ENCODE results near the gene POLR2H. TPM values are rescaled to one million over a fixed set of nuclear protein-coding genes. Genes with fewer than 3 reads are reported as not detected.

POLR2H gene
- total and polyA plus RNA-seq, 8 donors: 54.7 to 98.6 (median 85.3) TPM

DNA sequence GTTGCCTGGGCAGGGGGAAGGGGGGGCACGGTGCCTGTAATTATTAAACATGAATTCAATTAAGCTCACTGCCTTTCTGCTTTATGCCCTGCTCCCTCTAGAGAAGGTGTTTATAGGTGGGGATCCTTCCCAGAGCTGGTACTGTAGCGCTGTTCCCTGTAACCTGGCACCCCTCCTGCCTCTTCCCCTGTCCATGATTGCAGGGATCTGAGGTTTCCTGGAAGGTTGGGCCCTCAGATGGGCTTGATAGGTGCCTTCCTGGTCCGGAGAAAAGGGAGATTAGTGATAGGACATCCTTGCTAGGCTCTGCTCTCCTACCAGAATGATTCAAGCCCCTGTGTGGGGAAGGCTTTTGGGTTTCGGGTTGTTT lies 26.2 kb upstream of the POLR2H start:
- H3K4me3 ChIP-seq: peak overlapping the region in 1 of 2 donors; percentile 84
- intact Hi-C loops (cut with DNase I): no loop called here
- H3K4me1 ChIP-seq: peaks cover 19 to 67% of the 10 kb centered on the region in 2 donors
- peak; percentile 1 for ATAC-seq
- H3K27ac ChIP-seq: peak overlapping the region; percentile 89 to 90
- H3K9me3 ChIP-seq: no peaks in the 10 kb centered on the region
- TF ChIP-seq, protein P1, sequence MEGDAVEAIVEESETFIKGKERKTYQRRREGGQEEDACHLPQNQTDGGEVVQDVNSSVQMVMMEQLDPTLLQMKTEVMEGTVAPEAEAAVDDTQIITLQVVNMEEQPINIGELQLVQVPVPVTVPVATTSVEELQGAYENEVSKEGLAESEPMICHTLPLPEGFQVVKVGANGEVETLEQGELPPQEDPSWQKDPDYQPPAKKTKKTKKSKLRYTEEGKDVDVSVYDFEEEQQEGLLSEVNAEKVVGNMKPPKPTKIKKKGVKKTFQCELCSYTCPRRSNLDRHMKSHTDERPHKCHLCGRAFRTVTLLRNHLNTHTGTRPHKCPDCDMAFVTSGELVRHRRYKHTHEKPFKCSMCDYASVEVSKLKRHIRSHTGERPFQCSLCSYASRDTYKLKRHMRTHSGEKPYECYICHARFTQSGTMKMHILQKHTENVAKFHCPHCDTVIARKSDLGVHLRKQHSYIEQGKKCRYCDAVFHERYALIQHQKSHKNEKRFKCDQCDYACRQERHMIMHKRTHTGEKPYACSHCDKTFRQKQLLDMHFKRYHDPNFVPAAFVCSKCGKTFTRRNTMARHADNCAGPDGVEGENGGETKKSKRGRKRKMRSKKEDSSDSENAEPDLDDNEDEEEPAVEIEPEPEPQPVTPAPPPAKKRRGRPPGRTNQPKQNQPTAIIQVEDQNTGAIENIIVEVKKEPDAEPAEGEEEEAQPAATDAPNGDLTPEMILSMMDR (IDR thresholded peaks at IDR 0.05): no peak
- H3K36me3 ChIP-seq: peaks cover 18 to 52% of the 10 kb centered on the region in 2 donors
- no peaks in the 10 kb centered on the region for H3K27me3 ChIP-seq
- no peak for DNase-seq

DNA sequence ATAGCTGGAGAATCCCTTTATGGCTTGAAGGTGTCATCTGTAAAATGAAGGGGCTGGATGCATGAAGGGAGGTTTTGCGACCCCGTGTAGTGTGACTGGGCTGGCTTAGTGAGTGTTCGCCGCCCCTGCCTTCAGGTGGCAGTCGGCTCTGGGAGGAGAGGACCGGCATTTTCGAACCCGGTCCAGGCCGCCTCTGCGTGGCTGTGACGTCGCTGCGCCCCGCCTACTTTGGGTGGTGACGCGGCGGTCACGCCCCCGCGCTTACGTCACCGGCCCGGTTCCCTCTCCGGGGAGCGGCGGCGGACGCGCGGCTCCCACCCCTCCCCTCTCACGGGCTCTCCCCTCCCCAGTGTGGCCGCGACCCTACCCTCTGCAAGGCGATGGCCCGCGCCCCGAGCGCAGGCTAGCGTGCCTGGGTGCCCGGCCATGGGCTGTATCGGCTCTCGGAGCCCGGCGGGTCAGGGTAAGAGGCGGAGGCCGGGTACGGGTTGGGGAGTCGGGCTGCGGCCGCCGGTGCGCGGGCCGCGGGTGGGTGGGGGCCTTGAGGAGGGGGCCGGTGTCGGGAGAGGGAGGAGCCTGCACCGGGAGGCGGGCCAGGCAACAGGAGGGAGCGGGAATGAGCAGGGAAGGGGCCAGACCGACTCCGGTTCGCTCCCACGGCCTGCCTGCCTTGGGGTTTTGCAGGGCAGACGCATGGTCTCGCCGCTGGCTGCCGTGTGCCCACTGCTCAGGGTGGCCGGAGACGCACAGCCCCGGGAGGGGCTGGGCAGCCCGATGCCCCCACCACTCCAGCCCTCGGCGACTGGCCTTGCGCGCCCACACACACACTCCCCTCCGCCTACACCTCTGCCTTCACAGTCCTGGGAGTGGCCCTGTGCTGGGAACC lies 25.6 kb upstream of the POLR2H start:
- ATAC-seq: peak; percentile 81
- intact Hi-C loops (cut with DNase I): no loop called here
- peak overlapping the region; percentile 89 to 90 for H3K27ac ChIP-seq

DNA sequence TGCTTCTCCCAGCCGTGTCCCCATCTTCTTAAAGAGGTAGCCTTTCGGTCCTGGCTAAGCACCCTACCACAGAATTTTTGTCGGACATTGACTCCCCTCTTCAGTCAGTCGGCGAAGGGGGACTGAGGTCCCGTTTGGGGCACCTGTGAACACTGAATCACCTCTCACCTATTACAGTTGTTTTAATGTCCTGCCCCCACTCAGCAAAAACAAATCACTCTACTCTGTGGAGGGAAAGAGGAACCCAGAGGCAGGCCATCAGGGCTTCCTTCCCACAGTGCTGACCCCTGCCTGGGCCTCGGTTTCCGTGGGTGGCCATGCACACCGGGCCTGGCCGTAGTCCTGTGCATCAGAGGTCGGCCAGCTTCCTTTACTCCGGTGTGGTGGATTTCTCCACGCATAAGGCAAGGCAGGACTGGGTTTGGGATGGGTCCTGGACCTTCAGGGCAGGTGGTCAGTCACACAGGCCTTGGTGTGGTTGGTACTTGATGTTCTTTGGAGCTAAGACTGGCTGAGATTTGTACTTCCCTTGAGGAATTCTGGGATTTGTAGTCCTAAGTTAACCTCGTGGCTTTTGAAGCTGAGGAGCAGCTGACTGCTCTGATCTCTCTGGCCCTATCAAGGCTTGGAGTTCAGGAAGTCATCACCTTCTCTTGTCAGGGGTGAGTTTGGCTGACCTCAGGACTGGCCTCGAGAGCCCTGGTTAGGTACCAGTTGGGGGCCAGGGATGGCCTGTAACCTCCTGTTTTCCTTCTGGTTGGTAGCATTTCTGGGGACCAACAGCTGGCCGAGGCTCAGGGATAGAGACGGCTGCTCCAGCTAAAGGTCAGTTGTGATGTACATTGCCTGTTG lies 24.7 kb upstream of the POLR2H start:
- peak; percentile 14 for ATAC-seq
- intact Hi-C loops (cut with DNase I): no loop called here

More for the DNA sequence above, 25.6 kb upstream of the POLR2H start:
- peak overlapping the region; percentile 78 to 84 for H3K4me3 ChIP-seq
- no peaks in the 10 kb centered on the region for H3K9me3 ChIP-seq
- peak; percentile 80 to 96 (median 90) for DNase-seq
- H3K4me1 ChIP-seq: peaks cover 19 to 74% of the 10 kb centered on the region in 2 donors
- TF ChIP-seq, protein P1 (IDR thresholded peaks at IDR 0.05): no peak
- H3K27me3 ChIP-seq: no peaks in the 10 kb centered on the region
- H3K36me3 ChIP-seq: peaks cover 16 to 45% of the 10 kb centered on the region in 2 donors

DNA sequence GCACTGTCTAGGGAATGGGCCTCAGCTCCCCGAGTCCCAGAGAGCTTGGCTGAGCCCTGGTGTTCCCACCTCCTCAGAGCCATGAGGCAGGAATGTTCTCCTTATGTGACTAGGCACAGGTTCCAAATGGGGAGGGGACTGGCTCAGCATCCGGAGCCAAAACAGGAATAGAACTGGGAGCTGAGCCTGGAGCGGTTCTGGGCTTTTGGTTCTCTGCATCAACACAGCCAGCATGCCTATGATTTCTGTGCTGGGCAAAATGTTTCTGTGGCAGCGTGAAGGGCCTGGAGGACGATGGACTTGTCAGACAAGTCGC lies 24.2 kb upstream of the POLR2H start, which contains the start of gene FAM131A:
TSS of gene FAM131A (plus strand) at position 202 of the 316 bp plus-strand sequence. CDS start at position 233, 31 bp downstream.
- DNase-seq: peak in 2 of 4 donors; percentile 41
- Histone ChIP-seq H3K4me1 (peaks cover 19 to 72% of the 10 kb centered on the region in 2 donors), H3K27me3 (no peaks in the 10 kb centered on the region), H3K9me3 (no peaks in the 10 kb centered on the region), H3K36me3 (peaks cover 6 to 41% of the 10 kb centered on the region in 2 donors), H3K27ac (peak within 1 kb of the TSS; percentile 89 to 90), H3K4me3 (peak within 1 kb of the TSS; percentile 78 to 84)
- no peak for ATAC-seq
- intact Hi-C loops (cut with DNase I): no loop called here
- TF ChIP-seq, protein P1 (IDR thresholded peaks at IDR 0.05): no peak

More for the DNA sequence above, 24.7 kb upstream of the POLR2H start:
- peaks cover 11 to 41% of the 10 kb centered on the region in 2 donors for H3K36me3 ChIP-seq
- TF ChIP-seq, protein P1 (IDR thresholded peaks at IDR 0.05): no peak
- H3K27me3 ChIP-seq: no peaks in the 10 kb centered on the region
- DNase-seq: peak in 2 of 4 donors; percentile 39 to 72
- peak overlapping the region; percentile 89 to 90 for H3K27ac ChIP-seq
- H3K4me3 ChIP-seq: peak overlapping the region; percentile 78 to 84
- no peaks in the 10 kb centered on the region for H3K9me3 ChIP-seq
- peaks cover 19 to 75% of the 10 kb centered on the region in 2 donors for H3K4me1 ChIP-seq

All from left lung (tissue), 10 donors.